NOMO-1 treated with DMSO at 0.1 percent for 48 hours (cell line): ENCODE measurements around the gene MPIG6B.

ENCODE experiments used
- DNase-seq: peaks from one replicate; lab custom pipeline; 2025; ENCODE audit not compliant: unreplicated experiment; lab: John Stamatoyannopoulos, UW

Gene MPIG6B, protein sequence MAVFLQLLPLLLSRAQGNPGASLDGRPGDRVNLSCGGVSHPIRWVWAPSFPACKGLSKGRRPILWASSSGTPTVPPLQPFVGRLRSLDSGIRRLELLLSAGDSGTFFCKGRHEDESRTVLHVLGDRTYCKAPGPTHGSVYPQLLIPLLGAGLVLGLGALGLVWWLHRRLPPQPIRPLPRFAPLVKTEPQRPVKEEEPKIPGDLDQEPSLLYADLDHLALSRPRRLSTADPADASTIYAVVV

DNA sequence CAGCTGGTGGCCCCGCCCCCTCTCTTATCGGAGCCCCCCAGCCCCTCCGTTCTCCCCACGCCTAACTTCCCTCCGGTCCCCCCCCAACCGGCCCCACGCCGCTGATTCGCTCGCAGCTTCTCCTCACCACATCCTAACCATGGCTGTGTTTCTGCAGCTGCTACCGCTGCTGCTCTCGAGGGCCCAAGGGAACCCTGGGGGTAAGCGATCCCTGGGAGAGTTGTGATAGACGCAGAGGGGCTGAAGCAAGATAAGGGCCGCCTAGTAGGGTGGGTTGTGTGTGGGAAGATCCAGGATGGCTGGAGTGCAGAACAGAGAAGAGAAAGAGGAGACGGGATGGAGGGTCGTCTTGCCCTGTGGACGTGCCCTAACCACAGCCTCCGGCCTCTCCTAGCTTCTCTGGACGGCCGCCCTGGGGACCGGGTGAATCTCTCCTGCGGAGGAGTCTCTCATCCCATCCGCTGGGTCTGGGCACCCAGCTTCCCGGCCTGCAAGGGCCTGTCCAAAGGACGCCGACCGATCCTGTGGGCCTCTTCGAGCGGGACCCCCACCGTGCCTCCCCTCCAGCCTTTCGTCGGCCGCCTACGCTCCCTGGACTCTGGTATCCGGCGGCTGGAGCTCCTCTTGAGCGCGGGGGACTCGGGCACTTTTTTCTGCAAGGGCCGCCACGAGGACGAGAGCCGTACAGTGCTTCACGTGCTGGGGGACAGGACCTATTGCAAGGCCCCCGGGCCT, at the start of gene MPIG6B:
MPIG6B (plus strand) TSS at position 129 of the 735 bp plus-strand sequence; CDS start at position 140, 11 bp downstream.
- DNase-seq = no peak

DNA sequence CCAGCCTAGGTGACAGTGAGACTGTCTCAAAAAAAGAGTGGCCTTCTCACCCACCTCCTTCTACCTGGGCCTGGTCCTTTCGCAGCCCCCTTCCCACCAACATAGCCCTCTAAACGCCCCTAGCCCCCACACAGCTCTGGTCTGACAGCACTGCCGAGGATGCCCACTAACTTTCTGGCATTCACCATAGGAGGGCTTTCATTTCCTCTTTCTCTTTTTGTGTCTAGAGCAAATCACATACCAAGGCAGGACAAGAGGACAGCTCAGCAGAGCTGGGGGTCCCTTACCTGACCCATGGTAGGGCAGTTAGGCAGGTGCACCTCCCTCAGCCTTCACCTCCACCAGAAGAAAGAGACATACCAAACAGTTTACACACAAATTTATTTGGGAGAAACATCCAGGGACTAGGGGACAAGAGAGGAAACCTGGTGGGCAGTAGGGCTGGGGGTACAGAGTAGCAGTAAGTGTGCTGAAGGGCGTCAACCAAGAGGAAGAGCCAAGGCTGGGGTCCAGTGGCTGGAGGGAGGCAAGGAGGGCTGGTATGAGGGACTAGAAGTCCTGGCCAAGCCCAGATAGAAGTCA, 46.8 kb upstream of the MPIG6B start:
- DNase-seq = peak; percentile 35

DNA sequence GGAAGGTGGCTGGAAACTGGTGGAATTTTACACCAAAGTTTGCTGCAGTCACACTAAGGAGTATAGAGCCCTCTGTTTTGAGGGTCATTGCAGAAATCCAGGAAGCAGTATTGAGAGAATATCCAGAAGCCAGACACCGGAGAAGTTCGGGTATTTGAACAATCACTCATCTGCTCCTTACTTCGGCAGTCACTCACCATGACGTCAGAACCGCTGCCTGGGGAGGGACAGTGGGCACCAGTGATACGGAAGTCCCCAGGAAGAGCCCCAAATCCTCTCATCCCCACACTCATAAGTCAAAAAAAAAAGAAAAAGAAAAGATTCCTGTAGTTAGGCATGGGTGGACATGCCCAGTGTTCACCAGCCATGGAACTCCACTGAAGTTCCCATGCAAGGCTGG, 46.3 kb upstream of the MPIG6B start:
- no peak for DNase-seq

DNA sequence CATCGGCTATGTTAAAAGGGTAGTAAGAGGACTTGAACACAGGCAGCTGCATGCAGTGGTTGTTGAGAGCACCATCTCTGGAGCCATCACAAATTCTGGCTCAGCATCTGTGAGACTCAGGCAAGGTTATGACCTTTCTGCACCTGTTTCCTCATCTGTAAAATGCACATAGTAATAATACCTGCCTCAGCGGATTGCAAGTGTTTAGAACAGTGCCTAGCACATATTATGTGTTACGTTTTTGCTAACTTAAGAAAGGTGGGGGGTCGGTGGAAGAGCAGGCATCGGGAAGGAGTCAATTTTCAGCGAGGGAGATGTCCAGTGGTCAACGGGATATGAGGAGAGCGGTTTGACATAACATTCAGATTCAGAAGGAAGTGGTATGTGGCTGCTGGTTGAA, 45.2 kb upstream of the MPIG6B start:
- DNase-seq = no peak

DNA sequence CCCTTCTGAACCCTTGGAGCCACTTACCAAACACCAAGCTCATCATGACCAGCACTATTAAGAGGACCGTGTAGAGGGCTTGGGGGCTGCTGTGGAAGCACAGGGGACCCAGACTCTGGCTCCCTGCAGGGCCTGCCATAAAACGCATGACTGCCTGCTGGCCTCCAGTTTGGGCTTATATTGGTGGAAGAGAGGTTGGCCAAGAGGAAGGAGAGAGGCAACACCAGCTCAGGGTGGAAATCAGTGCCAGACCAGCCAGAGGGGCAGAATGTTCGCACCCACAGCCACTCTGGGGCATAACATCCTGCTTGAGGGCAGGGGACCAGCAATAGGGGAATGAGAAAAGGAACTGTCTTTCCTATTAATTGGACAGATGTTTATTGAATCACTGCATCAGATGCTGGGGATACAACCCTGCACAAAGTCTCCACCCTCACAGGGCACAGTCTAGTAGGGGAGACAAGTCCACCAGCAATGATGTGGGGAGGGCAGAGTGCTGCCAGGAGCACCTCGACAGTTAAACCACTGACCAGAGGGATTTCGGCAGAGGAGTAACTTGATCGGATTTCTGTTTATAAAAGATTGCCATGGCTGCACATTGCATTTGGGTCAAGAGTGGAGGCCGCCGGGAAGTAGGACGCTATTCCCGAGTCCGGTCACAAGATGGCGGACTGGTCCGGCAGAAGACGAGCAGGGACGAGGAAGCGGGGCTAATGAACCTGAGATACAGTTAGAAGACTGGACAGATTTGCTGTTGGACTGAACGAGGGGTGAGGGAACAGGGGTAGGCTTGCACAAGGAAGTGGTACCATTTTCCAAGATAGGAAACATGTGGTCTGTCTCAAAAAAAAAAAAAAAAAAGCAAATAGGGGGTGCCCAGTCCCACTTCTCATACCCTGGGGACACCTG, 42.7 kb upstream of the MPIG6B start, which contains the start of gene LY6G5C:
LY6G5C (minus strand) TSS at position 842 of the 909 bp plus-strand sequence; CDS start at position 148, 694 bp downstream.
- DNase-seq = peak; percentile 72

DNA sequence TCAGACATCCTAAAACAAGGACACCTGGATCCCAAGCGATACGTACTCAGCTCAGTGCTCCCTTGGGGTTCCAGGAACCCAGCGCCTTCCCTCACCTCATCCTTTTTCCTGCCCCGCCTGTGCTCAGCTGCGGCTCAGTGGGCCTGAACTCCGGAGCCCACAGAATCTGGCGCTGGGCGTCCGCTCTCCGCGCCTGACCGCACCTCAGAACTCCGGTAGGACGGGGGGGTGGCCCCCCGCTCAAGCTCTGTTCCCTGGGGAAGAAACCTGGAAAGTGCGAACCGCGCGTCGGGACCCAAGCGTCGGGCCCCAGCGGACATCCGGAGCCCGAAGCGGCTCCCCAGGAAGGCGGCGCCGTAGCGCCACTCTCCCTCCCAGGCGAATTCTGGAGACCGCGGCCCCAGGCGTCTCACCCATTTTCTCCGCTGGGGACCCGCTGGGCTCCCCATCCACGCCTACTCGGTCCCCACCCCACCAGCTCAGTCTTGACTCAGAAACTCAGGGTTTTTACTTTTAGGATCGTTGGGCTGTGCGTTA, 42.0 kb upstream of the MPIG6B start:
- DNase-seq = no peak

DNA sequence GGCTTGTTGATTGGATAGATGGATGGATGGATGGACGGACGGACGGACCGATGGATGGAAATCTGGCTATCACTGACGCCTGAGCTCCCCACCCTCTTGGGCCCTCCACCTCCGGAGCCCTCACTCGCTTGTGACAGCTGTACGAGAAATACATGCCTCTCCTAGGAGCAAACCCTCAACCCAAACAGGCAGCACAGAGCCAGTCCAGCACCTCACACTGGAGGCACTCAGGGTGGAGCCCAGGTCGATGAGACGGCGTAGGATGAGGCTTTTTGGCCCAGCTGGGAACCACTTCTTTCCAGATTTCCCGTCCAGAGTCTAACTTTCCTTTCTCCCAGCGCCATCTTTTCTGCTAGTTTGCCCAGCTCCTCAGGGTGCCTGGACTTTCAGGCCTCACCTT, 39.6 kb upstream of the MPIG6B start:
- no peak for DNase-seq

DNA sequence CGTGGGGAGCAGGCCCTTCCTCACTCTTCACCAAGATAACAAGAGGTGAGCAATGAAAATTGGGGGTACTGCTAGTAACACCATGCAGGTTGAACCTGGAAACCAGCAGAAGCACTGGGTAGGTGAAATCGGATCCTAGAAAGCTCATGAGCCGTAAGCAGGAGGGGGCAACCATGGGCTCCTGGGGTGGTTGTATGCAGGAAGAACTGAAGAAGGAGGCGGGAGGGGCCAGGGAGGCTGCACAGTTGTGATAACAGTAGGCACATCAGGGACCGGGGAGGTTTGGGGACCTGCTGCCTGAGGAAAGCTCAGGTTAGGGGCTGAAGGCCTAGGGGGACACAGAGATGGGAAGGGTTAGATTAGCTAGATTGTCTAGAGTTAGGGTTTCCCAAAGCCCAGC, 36.7 kb upstream of the MPIG6B start:
- no peak for DNase-seq

DNA sequence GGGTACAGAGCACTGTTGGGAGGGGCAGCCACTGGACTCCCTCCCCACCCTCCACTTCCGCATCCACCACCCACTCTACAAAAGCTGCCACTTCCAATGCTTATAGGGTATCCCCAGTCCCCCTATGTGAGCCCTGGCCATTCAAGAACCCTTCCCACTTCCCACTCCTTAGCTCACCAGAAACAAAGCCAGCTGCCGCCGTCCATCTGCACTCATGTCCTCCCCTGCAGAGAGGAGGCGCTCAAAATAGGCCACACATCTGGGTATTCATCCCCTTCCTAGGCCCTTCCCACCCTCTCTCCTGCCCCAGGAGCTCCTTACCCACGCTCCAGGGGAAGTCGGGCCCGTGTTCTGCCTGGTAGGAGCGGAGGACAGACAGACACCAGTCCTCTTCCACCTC, 35.9 kb upstream of the MPIG6B start:
- no peak for DNase-seq

DNA sequence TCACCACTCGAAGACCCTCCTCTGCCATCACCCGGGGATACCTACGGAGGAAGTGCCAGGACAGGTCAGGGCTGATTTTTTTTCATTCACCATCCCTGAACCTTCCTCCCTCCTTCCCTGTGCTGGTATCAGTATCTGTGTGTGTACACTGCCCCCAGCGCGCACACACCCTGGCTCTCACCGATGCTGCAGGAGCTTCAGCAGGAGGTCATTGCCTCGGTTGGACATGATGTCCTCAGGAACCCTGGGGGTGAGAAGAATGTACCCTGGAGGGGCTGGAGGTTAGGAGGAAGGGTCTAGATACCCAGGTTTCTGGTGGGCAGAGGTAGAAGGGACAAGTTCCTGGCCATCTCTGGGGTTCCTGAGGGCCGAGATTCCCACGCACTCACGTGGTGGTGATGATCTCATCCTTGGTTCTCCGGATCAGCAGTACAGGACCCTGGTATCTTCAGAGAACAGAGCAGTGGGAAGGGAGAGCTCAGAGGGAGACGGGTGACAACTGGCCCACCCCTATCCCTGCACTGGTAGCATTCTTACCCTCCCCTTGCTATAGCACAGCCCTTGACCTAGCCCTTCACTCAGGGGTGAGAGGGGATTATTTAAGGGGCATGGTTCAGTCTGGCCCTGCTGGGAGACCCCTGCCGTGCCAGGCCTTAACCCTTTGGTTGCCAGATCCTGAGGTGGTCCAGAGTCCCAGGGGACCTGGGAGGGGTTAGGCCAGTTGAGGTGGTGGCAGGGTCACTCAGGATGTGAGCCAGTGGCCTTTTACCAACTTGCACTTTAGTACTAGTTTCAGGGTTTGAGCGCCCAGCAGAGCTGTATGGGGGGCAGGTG, 35.1 kb upstream of the MPIG6B start:
- DNase-seq = no peak

DNA sequence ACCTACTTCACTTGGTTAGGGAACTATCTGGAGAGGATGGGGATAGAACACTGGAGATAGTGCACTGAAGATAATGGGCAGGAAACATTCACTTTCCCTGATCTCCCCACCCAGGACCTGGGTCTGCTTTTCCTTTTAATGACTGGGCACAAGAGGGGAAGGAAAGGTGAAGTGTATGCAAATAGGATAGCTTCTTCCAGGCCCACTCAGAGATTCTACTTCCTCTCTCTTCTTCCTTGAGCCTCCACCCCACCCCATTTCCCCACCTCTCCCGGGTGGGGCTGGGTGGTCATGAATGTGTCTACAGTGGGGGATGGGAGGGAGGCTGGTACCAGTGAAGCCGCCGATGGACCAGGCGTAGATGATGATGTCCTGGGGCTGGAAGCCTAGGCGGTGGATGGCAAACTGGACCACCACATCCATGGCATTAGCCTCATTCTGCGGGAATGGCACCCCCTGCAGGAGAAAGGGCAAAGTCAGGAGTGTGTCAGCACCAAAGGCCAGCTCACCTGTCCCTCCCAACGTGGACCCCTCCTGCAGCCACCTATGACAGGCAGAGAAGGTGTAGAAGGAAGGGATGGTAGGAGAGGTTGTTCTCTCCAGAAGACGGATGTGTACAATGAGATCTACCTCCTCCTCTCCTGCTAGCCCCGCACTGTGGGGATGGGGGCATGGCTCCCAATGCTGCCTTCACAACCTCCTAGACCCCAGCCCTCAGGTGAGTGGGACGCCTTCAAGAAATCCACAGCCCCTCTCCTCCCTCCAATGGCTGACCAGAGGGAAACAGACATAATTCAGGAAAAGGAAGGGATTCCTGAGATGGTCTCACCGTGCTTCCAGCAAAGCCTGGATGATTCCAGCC, 33.7 kb upstream of the MPIG6B start:
- no peak for DNase-seq

DNA sequence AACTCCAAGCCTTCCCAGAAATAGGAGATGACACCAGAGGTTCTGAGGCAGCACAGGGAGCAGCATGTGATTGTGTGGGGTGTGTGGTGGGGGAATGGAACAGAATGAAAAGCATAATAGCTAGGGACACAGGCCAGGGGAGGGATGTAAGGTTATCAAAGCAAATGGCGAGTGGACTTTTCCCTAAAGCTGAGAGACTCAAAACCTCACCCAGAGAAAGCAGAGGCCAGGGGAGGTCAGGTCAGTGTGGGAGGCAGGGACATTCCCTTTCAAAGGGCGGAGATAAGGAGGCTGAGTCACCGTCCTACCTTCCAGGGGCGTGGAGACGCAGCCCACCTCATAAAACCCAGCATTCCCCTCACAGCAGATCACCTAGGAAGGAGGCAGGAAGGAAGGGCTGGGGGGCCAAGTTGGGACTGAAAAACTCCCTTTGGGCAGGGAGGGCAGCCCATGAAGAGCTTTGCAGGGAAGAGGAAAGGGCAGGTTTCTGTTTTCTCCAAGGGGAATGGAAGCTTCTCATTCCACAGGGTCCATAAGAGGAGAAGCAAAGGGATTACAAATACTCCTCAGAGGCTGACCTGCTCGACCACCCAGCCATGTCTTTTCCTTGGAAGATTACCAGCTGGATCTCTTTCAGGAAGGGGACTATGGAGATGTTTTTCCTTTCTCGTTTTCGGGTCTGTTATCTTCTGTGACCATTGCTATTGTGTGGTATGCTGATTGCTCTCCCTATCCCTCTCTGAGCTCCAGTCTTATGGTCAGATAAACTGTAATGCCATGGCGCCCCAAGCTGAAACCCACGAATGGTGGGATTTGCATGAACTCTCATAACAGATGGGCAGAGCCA, 32.7 kb upstream of the MPIG6B start:
- no peak for DNase-seq

DNA sequence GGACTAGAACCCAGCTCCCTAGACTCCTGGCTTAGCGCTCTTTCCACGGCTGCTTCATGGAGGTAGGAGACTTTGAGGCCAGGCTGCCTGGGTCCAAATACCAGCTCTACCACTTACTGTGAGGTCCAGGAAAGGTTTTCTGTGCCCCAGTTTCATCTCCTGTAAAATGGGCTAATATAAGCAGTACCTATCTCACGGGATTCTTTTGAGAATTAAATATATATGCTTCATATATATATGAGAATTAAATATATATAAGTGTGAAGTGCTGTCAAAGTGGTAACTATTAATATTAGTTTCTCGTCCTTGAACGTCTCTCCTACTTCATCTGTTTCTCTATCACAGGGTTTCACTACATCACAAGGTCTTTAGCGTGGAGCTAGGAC, 32.1 kb upstream of the MPIG6B start:
- no peak for DNase-seq

DNA sequence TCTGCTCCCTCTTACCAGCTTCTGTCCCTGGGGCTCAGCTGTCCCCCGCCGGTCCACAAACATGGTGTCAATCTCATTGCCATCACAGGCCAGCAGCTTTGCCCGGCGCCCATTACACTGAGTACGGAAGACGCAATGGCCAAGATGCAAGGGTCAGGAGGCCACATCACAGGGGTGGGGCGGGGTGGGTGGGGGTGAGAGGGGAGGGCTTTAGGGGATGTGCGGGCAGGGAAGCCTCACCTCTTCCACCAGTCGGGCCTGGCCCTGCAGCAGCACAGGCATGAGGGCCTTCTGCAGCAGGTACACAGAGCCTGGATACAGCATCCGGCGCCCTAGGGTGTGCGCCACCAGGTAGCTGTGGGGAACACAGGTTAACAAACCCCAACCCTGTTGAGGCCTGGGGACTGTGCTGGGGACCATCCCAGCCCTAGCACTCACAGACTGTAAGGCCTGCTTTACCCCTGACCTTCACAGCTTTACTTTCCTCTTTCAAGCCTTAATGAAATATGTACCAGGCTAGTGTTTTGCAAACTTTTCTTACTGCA, 31.5 kb upstream of the MPIG6B start:
- no peak for DNase-seq

DNA sequence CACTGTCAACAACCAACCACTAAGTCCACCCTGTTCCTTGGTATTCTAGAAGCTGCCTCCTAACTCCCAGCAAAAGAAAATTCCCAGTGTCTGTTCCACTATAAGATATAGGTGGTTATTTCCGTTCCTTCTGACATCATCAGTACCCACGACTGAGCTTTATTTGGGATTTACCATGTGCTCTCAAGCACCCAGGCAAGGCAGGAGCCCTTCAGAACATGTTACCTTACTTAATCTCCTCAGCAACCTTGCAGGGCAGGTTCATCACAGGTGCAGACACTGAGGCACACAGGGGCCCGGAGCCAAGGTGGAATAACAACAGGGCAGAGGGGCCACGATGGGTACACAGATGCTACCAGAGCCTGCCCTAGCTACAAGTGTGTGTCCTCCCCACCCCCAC, 30.8 kb upstream of the MPIG6B start:
- no peak for DNase-seq

DNA sequence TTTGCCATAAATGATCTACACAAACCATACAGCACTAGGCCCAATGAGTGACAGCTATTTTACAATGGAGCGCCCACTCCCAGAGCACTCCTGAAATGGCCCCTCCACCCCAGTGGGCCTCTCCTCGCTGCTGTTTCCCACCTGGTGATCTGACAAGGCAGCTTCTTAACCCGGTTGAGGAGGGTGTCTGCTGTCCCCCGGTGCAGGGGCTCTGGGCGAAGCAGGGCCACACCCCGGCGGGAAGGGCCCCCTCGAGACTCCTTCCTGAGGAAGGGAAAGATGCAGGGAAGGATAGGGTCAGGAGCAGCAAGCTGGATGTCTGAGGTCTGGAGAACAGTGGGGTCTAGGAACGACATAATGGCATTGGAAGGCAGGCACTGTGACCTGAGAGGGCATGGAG, 30.3 kb upstream of the MPIG6B start:
- no peak for DNase-seq

DNA sequence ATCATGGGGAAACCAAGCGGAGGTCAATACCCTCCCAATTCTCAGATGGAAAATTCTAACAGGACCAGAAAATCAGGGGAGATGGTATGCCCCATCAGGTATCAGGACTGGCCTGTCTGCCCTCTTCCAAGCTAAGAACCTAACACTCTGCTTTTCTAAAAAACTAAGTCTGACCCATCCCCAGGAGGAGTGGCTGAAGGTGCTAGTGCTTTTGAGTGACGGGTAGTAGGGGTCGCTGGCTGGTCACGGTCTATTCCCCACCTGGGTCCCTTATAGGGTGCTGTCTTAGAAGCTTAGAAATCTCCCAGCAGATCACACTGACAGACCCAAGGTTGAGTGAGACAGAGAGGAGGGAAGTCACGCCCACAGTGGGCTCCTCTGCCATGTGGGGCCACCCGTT, 29.6 kb upstream of the MPIG6B start:
- DNase-seq = no peak

DNA sequence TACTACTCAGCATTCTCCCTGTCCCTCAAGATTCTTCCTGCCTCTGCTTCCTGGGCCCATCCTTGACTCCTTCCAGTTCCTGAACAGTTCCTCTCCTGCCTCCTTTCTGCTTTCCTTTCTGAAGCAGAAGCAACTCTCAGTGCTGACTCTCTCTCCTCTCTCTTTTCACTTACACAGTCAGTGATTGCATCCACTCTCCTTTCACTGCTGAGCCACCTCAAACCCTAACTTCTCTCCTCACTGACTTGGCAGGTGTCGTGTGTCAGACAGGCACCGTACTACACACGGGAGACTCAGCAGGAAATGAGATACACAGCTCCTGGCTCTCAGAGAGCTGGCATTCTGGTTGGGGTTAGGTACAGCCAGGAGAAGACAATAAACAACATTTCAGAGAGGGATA, 25.6 kb upstream of the MPIG6B start:
- no peak for DNase-seq
